Middle frontal gyrus (tissue), 1 donor: ENCODE data around the gene CADM1.

Experiments used
- DNase-seq: peaks from one replicate; pipeline ENCODE4 v3.0.0-alpha.2; 2015; ENCODE audit warnings: low spot score; ENCODE audit errors: extremely low spot score

The CADM1 gene

GRCh38 chr11:115286614-115287013, 217.6 kb downstream of the CADM1 start:
- no peak for DNase-seq

- DNase-seq: no peak
These were observed 219.4 kb downstream of the CADM1 start for GRCh38 chr11:115284773-115285172.

GRCh38 chr11:115282923-115283322, 221.3 kb downstream of the CADM1 start:
- DNase-seq: no peak

DNA sequence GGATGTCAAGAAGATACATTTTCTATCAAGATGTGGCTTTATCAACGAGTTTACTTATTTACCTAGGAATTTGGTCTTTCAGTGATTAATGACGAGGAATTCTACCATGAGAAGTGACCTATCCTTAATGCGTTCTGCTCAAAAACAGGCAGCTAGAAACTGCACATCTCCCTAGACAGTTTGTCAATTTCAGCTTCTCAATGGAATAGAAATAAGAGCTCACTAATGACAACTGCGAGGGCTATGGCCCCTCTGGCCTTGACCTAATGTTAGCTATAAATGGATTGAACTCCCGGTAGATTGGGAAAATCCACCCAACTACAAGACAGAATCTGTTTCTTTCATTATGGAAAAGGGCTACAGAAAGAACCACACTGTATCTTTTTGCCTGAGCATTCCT, 223.4 kb downstream of the CADM1 start:
- no peak for DNase-seq

DNA sequence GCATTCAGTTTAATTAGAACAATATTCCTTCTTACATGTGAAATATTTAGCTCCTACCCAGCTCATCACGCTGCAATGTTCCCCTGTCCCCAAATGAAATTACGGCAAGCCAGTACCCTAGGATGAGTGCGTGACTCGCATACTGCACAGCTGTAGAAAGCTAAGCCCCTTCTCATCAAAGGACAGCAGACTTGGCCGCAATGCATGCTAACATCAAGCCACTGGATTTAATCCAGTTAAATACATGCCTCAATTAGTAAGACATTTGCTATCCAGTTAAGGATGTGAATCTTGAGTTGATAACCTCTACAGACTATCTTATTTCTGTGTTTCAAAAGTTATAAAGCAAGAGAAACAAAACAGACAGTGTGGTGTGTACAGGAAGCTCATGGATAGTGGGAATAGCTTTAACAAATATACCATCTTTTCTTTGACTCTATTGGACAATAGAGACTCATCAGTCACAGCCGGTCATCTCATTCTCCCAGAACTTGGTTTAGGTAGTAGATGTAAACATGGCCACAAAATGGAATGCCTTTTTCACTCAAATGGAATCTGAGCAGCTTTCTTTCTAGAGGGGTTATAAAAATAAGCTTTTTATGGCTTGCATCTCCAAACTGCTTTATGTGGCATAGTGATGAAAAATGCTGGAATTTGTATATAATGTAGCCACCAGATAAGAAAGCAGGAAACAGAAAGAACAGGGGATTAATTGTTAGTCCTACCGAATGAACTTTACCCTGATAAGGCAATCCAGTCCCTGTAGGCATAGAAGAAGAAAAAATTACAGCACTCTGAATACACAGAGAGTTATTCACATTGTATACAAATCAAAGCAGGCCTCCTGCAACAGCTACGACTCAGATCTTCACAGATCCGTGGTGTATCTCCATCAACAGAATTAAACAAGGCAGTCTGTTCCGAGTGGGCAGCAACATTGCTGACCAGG, 224.1 kb downstream of the CADM1 start:
- no peak for DNase-seq

DNA sequence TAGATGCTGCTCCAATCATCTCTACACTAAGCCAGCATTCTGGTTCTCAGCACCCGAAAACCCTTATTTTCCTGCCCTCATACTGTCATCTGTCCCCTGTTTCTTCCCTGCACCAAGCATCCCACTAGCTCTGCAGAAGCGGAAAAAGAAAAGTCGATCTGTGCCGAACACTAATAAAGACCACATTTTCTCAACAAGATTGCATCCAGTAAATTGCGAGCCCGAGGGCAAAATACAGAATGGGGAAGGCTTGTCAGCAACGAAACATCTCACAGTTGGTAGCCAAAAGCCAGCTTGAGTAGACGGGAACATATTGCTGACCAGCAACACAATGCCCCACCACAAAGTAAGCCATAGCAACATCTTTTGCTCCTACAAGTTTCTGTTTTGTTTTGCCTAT, 227.4 kb downstream of the CADM1 start:
- DNase-seq: no peak

DNA sequence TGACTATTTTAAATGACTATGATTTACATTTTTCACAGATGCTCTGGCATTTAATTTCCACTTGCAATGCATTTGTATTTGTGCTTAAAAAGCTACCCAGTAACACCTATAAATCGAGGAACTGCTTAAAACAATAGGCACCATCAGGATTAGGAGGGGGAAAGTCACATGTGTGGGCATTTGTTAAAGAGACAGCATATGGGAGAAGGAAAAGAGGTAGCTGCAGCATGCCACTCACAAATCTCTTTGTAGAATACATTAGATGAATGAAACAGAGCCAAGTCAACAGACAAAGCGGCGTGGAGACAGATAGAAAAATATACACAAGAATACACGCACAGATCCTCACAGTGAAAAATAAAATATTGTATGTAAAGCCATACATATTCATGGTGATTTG, 228.0 kb downstream of the CADM1 start:
- no peak for DNase-seq

DNA sequence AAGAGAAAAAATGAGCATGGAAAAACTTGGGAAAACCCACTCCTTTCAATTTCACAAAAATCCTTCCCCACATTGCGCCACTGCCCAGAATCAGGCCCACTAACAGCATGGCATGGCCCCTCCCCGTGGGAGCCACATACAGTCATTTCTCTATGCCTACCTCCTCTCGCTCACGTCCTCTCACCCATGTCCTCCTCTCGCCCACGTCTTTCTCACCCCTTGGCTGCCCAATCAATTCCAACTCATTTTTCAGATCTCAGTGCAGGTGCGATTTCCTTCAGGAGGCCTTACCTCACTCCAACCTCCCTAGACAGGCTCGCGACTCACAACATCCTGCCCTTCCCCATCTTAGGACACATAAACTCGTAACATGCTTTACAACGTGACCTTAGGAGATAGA, 229.2 kb downstream of the CADM1 start:
- DNase-seq: no peak

- DNase-seq: no peak
These were observed 231.3 kb downstream of the CADM1 start for GRCh38 chr11:115272925-115273324.

DNA sequence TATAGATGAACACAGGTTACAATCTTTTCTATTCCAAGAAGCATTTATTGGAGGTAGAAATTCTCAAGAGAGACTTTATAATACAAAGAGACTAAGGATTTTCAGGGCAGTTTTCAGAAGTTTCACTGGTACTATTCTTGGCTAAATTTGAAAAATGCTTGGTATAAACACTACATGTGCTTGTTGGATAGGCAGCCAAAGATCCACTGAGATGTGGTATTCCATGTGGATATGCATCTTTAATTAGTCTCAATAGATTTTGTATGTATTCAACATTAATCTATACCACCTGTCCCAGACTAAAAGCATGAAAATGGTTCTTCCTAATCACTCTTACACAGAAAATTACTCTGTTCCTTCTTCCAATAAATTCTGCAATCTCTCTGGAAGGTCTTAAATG, 232.6 kb downstream of the CADM1 start:
- no peak for DNase-seq

GRCh38 chr11:115269191-115269950, 234.8 kb downstream of the CADM1 start:
- DNase-seq: no peak

- DNase-seq: no peak
These were observed 236.3 kb downstream of the CADM1 start for GRCh38 chr11:115267871-115268270.

DNA sequence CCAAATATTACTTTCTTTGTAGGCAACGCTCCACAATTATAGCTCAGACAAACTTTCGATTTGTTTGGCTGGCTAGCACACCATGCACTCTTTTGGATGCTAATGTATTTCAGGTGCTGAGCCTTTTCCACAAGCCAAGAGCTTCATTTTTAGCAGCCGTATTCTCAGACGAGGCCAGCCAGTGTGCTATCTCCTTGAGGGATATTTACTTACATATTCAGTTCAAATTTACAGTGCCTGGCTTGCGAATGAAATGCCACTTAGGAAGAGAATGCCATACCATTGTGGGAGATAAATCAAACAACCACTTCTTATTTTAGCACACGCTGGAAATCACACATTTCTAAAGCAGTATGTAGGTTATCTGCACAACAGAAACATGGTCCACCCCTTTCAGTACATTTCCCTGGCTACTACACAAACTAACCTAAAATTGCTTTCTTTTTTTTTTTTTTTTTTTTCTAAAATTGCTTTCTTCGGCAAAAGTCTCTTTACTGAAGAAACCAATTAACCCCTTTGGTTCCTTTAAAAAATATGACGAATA, 236.9 kb downstream of the CADM1 start:
- no peak for DNase-seq

DNA sequence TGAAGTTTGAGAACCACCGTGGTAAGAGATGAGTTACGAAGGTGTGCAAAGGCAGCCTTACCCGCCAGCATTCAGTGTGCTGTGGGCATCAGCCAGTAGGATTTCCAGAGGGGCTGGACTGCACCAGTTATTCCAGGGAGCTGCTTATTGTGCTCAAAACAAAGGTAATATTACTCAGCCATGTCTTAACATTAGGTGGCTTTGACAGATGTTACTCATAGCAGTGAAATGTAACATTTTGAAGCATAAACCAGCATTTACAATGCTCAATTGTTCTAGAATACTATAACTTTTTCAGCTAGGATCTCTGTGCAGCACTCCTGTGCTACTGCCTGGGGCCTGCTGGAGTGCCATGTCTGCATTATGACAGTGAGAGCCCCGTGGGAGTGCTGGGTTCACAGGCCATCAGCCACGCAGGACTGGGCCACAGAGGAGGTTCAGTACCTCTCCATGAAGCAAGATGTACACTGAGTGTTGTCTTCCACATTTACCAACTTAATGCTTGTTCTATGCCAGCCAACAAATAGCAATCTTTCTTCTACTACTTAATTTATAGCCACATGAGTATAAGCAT, 238.1 kb downstream of the CADM1 start:
- DNase-seq: no peak

- no peak for DNase-seq
These were observed 240.2 kb downstream of the CADM1 start for GRCh38 chr11:115263799-115264656.

GRCh38 chr11:115258216-115258615, 246.0 kb downstream of the CADM1 start:
- DNase-seq: no peak

GRCh38 chr11:115257678-115258077, 246.5 kb downstream of the CADM1 start:
- DNase-seq: no peak

- no peak for DNase-seq
These were observed 246.9 kb downstream of the CADM1 start for GRCh38 chr11:115257270-115257669.

DNA sequence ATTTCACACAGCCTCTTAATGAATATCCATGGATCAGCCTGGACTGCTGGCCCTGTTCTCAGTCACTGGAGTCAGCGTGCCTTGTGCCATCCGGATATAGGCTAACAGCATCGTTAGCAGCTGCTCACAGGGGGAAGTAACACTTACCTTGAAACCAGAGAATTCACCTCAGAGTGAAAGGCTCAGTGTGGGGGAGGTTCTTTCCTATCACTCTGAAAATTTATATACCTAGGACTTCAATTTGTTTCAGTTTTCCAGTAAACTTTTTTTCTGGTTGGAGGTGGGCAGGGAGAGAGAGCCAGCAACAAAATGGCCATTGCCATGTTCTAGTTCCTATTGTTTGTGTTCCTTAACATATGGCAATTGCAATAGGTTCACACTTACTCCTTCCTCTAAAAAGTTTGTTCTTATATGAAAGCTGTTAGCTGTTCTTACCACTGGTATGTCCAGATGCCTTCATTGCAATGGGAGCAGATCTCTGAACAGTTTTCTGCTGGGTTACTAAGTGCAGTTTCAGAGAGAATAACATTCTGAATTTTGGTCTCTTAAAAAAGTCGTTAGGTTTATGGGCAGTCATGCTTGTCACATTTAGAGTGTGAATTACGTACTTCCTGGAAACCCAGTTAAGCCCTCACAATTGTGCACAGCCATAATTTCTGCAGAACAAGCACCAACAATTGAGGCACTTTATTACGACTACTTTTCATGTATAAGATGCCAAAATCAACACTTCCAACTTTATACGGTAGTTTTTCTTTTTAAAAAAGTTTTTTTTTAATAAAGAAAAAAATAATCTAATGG, 247.6 kb downstream of the CADM1 start:
- DNase-seq: no peak
